IPS-18a (cell line): ENCODE measurements around the gene SLC35E1.

Experiments used
- H3K27ac ChIP-seq: one replicate; pipeline ENCODE4 v1.5.1; 2013; ENCODE audit warnings: low read length
- H3K27me3 ChIP-seq: one replicate; pipeline ENCODE4 v1.6.1; 2013; ENCODE audit warnings: mild to moderate bottlenecking, low read length; ENCODE audit not compliant: control insufficient read depth, insufficient read depth
- H3K36me3 ChIP-seq: one replicate; pipeline ENCODE4 v1.6.1; 2013; ENCODE audit warnings: low read depth, low read length; ENCODE audit not compliant: control insufficient read depth
- H3K4me1 ChIP-seq: one replicate; pipeline ENCODE4 v1.6.1; 2013; ENCODE audit warnings: low read depth, low read length; ENCODE audit not compliant: control insufficient read depth
- H3K4me3 ChIP-seq: one replicate; pipeline ENCODE4 v1.5.1; 2013; ENCODE audit warnings: low read length
- H3K9ac ChIP-seq: one replicate; pipeline ENCODE4 v1.6.1; 2013; ENCODE audit warnings: mild to moderate bottlenecking, low read length, moderate library complexity
- H3K9me3 ChIP-seq: one replicate; pipeline ENCODE4 v1.6.1; 2013; ENCODE audit warnings: low read depth, low read length; ENCODE audit not compliant: control insufficient read depth

SLC35E1 gene

DNA sequence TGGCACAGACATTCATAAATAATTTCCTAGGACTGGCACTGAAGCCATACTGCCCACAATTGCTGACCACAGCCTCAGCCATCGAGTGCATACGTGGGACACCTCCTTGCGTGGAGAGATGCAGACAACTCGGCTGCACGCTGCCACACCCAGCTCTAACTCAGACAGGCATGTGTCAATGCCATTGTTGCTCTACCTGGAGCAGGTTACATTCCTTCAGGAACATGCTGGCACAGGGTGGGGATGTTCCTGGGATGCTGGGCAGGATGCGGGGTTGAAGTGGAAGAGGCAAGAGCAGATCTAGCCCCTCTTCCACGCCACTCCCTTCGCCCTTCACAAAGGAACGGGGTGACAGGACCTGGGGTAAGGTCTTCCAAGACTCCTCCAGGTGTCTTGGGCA lies 24.2 kb upstream of the SLC35E1 start:
- H3K4me3 ChIP-seq = no peak overlapping the region
- H3K27me3 ChIP-seq = no peaks in the 10 kb centered on the region
- no peaks in the 10 kb centered on the region for H3K36me3 ChIP-seq
- H3K9ac ChIP-seq = no peak overlapping the region
- peaks cover 3% of the 10 kb centered on the region for H3K4me1 ChIP-seq
- no peak overlapping the region for H3K27ac ChIP-seq
- H3K9me3 ChIP-seq = no peaks in the 10 kb centered on the region

GRCh38 chr19:16595097-16595496 lies 22.9 kb upstream of the SLC35E1 start:
- Histone ChIP-seq H3K36me3 (no peaks in the 10 kb centered on the region), H3K4me1 (peaks cover 3% of the 10 kb centered on the region), H3K4me3 (no peak overlapping the region), H3K9ac (no peak overlapping the region), H3K27ac (no peak overlapping the region), H3K9me3 (no peaks in the 10 kb centered on the region), H3K27me3 (no peaks in the 10 kb centered on the region)

GRCh38 chr19:16594681-16595091 lies 22.5 kb upstream of the SLC35E1 start:
- H3K27ac ChIP-seq = no peak overlapping the region
- no peaks in the 10 kb centered on the region for H3K27me3 ChIP-seq
- H3K4me3 ChIP-seq = no peak overlapping the region
- H3K9me3 ChIP-seq = no peaks in the 10 kb centered on the region
- H3K36me3 ChIP-seq = no peaks in the 10 kb centered on the region
- peaks cover 3% of the 10 kb centered on the region for H3K4me1 ChIP-seq
- no peak overlapping the region for H3K9ac ChIP-seq

DNA sequence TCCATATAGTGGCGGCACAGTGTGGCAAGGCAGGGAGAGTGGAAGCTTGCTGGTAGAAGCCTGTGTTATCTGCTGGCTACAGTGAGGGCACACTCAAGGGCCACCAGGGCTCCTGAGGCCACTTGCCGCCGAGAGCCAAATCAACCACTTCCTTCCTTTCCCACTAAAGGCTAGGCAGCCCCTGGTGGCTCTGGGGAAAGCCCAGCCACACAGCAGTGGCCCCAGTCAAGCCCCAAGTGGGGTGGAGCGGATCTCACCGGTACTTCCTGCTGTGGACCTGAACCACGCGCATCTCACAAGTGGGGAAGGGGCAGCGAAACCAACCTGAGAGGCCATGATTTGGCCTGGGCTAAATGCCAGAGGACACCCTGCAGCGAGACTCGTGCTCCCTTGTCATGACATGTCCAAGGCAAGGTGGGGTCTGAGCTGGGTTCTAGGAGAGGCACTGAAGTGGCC lies 21.9 kb upstream of the SLC35E1 start:
- H3K9me3 ChIP-seq = no peaks in the 10 kb centered on the region
- H3K4me3 ChIP-seq = no peak overlapping the region
- H3K4me1 ChIP-seq = peaks cover 3% of the 10 kb centered on the region
- no peak overlapping the region for H3K27ac ChIP-seq
- no peaks in the 10 kb centered on the region for H3K36me3 ChIP-seq
- no peak overlapping the region for H3K9ac ChIP-seq
- H3K27me3 ChIP-seq = no peaks in the 10 kb centered on the region

- Histone ChIP-seq H3K27me3 (no peaks in the 10 kb centered on the region), H3K9ac (no peak overlapping the region), H3K4me1 (peaks cover 8% of the 10 kb centered on the region), H3K4me3 (no peak overlapping the region), H3K9me3 (no peaks in the 10 kb centered on the region), H3K36me3 (no peaks in the 10 kb centered on the region), H3K27ac (no peak overlapping the region)
Observed at GRCh38 chr19:16593181-16593580, 21.0 kb upstream of the SLC35E1 start.

- H3K4me1 ChIP-seq = peaks cover 18% of the 10 kb centered on the region
- H3K27ac ChIP-seq = no peak overlapping the region
- no peaks in the 10 kb centered on the region for H3K36me3 ChIP-seq
- H3K9ac ChIP-seq = no peak overlapping the region
- H3K27me3 ChIP-seq = no peaks in the 10 kb centered on the region
- H3K9me3 ChIP-seq = no peaks in the 10 kb centered on the region
- H3K4me3 ChIP-seq = no peak overlapping the region
Observed at GRCh38 chr19:16591803-16592556, 19.8 kb upstream of the SLC35E1 start.

- Histone ChIP-seq H3K36me3 (no peaks in the 10 kb centered on the region), H3K27ac (no peak overlapping the region), H3K4me1 (peaks cover 18% of the 10 kb centered on the region), H3K4me3 (no peak overlapping the region), H3K9ac (no peak overlapping the region), H3K27me3 (no peaks in the 10 kb centered on the region), H3K9me3 (no peaks in the 10 kb centered on the region)
Observed at GRCh38 chr19:16590876-16591802, 18.9 kb upstream of the SLC35E1 start.

DNA sequence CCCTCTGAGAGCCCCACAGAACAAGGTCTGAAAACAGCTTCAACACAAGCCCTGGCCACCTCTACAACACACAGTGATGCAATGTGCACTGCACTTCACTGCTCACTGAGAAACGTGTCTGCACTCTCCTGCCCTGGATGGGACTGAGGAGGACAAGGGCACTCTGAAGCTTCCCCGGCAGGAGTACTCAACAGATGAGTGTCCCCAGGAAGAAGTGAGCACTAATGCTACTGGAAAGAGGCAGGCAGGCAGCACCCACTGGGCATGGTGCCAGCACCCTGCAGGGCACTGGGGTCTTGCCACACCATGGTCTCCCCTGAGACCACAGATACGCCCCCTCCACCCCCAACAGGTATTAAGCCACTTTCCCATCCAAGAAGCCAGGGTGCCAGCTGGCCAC lies 17.7 kb upstream of the SLC35E1 start:
- H3K9ac ChIP-seq = no peak overlapping the region
- H3K27ac ChIP-seq = no peak overlapping the region
- peaks cover 26% of the 10 kb centered on the region for H3K4me1 ChIP-seq
- H3K4me3 ChIP-seq = no peak overlapping the region
- H3K36me3 ChIP-seq = no peaks in the 10 kb centered on the region
- no peaks in the 10 kb centered on the region for H3K27me3 ChIP-seq
- H3K9me3 ChIP-seq = no peaks in the 10 kb centered on the region

DNA sequence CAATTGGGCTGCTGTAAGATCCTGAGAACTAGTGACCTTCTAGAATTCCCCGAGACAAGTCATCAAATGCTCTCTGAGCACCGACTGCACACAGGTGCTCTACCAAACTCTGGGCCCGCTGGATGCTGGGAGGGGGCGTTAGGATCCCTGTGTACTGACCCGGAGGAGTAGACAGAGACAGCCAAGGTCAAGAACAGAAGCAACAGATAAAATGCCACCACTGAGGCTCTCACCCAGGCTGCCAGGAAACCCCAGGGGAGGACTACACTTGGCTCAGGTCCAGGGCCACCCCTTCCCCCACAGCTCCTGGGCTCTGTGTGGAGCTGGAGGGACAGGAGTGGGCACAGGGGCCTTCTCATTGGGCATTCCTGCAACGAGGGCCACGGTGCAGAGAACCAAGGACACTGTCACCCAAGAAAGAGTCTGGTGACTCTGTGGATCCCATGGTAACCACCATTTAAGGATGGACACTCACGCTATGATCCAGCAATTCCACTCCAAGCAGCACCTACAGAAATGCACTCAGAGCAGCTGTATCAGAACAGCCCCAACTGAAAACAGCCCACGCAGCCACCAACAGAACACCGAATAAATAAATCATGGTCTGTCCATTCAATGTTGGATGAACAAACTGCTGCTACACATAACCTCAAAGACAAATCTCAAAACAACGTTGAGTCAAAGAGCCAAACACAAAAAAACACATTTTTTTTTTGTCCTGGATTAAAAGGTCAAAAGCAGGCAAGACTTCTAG lies 16.8 kb upstream of the SLC35E1 start:
- H3K9ac ChIP-seq = no peak overlapping the region
- H3K4me3 ChIP-seq = no peak overlapping the region
- H3K27me3 ChIP-seq = no peaks in the 10 kb centered on the region
- H3K36me3 ChIP-seq = no peaks in the 10 kb centered on the region
- H3K27ac ChIP-seq = no peak overlapping the region
- H3K4me1 ChIP-seq = peaks cover 35% of the 10 kb centered on the region
- no peaks in the 10 kb centered on the region for H3K9me3 ChIP-seq

- no peaks in the 10 kb centered on the region for H3K9me3 ChIP-seq
- no peaks in the 10 kb centered on the region for H3K36me3 ChIP-seq
- H3K4me1 ChIP-seq = peaks cover 40% of the 10 kb centered on the region
- no peak overlapping the region for H3K27ac ChIP-seq
- H3K4me3 ChIP-seq = no peak overlapping the region
- no peak overlapping the region for H3K9ac ChIP-seq
- H3K27me3 ChIP-seq = no peaks in the 10 kb centered on the region
Observed at GRCh38 chr19:16587833-16588823, 15.9 kb upstream of the SLC35E1 start.
